ENCODE results near the gene BNC2.

The BNC2 gene

DNA sequence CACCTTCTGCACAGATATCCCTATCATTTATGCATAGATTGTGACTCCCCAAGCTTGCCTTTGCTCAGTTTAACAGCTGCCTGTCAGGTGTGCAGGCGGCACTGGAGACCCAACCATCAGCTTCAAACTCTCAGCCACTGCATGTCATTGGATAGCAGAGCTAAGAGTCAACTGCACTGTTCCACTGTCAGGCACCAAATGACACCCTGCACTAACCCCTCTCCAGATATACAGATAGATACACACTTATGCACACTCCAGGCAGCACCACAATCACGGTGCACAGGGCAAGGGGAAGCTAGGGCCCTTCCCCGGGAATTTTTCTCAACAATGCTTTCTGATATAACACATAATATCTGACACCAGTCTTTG lies 142.3 kb downstream of the BNC2 start:
- Histone ChIP-seq H3K4me3 (peak overlapping the region; percentile 89), H3K27ac (peak overlapping the region; percentile 84; the same call in 1 of the 2 replicates), H3K9ac (ENCODE audit: insufficient read length) (peak overlapping the region; percentile 88)

DNA sequence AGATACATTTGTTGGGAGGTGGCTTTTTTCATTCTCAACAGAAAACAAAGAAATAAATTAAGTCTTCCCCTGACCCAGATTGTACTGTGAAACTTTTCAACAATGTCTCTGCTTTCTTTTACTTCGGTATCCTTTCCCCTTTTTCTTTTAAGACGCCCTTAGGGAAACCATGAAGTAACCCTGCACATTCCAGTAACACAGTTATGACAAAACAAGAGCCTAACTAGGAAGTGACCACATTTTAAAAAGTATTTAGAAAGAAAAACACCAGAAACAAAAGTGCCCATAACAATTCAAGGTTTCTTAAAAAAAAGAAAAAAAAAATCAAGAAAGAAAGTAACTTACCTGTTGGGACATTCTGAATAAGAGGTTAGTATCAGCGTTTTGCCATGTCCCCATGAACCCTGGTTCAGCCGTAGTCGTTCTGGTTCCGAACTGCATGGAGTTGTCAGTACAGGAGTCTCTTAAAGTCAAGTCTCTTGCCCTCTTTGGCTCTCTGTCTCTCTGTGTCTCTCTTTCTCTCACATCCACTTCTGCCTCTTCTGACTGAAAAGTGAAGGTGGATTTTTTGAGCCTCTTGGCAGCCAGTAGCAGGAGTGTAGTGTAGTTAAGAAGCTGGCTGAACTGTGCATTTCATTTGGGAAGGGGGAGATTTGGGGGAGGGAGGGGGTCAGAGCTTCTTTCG lies 142.9 kb downstream of the BNC2 start:
- peak overlapping the region; percentile 84 for H3K27ac ChIP-seq
- no peaks in the 10 kb centered on the region for H3K36me3 ChIP-seq (ENCODE audit: insufficient read depth, low read length)
- DNase-seq (ENCODE audit: low read depth, low spot score), result no peak
- peak overlapping the region; percentile 89 for H3K4me3 ChIP-seq
- no peaks in the 10 kb centered on the region for H3K9me3 ChIP-seq (ENCODE audit: low read depth, low read length)
- TF ChIP-seq EZH2 (IDR thresholded peaks at IDR 0.05) (no peak), FOXP2 (optimal IDR thresholded peaks at IDR 0.05; ENCODE audit: control extremely low read depth, extremely low read length, insufficient read depth) (no peak)
- peak overlapping the region; percentile 88 for H3K9ac ChIP-seq (ENCODE audit: insufficient read length)

More for the DNA sequence above, 142.3 kb downstream of the BNC2 start:
- no peaks in the 10 kb centered on the region for H3K9me3 ChIP-seq (ENCODE audit: low read depth, low read length)
- DNase-seq (ENCODE audit: low read depth, low spot score), result no peak
- TF ChIP-seq EZH2 (IDR thresholded peaks at IDR 0.05) (no peak), FOXP2 (optimal IDR thresholded peaks at IDR 0.05; ENCODE audit: control extremely low read depth, extremely low read length, insufficient read depth) (no peak), POLR2AphosphoS5 (IDR thresholded peaks at IDR 0.05; ENCODE audit: borderline replicate concordance, low read depth, low read length) (no peak)
- no peaks in the 10 kb centered on the region for H3K36me3 ChIP-seq (ENCODE audit: insufficient read depth, low read length)

DNA sequence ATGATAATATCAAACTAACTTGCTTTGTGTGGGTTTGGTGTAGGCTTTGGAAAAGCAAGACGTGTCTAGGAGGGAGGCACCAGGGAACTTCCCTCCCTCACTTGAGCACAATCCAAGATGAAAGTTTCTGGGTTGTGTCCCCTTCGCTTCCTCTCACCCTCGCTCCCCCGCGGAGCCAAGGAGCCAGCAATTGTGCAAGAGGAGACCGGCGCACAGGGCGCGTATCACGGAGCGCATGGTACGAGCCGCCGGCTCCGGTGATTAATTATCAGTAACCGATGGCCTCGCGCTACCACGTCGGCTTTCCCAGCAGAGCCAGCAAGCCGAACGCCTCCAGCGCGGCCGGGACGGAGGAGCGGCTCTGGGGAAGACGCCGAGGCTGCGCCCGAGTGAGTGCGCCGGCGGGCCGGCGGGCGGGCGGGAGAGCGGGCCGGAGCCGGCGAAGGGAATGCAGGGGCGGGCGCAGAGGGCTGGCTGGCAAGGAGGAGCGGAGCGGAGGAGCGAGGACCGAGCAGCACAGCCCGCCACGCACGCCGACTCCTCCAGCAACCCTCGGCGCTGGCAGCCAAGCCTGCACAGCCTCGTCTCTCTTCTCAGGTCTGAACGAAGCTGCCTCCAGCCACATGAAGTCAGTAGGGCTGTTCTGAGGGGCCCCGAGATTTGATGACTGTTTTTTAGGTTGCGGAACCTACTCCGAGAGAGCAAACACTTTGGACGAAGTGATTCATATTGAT lies 143.6 kb downstream of the BNC2 start:
- peak; percentile 79 for DNase-seq (ENCODE audit: low read depth, low spot score)
- TF ChIP-seq POLR2AphosphoS5 (IDR thresholded peaks at IDR 0.05; ENCODE audit: borderline replicate concordance, low read depth, low read length) (peak; percentile 76), FOXP2 (optimal IDR thresholded peaks at IDR 0.05; ENCODE audit: control extremely low read depth, extremely low read length, insufficient read depth) (no peak), EZH2 (IDR thresholded peaks at IDR 0.05) (no peak)
- peak overlapping the region; percentile 89 for H3K4me3 ChIP-seq
- H3K9me3 ChIP-seq (ENCODE audit: low read depth, low read length), result no peaks in the 10 kb centered on the region
- no peaks in the 10 kb centered on the region for H3K36me3 ChIP-seq (ENCODE audit: insufficient read depth, low read length)
- peak overlapping the region; percentile 88 for H3K9ac ChIP-seq (ENCODE audit: insufficient read length)
- H3K27ac ChIP-seq, result peak overlapping the region; percentile 84

DNA sequence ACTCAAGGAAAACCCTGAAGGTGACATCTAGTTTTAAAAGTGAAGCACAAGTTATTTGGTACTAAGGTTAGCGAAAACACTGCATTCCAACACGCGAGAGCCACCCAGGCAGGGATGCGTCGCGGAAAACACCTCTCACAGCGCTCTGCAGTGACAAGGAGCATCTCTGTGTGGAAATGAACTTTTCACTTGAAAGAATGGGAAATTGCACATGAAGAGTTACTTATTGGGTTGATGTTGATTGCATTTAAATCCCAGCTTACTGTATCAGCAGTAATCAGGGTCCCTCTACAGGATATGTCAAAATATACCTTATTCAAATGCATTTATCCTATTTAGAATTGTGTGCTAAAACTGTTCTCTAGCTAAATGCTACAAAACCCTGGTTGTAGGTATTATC lies 144.4 kb downstream of the BNC2 start:
- peak; percentile 79 for DNase-seq (ENCODE audit: low read depth, low spot score)

DNA sequence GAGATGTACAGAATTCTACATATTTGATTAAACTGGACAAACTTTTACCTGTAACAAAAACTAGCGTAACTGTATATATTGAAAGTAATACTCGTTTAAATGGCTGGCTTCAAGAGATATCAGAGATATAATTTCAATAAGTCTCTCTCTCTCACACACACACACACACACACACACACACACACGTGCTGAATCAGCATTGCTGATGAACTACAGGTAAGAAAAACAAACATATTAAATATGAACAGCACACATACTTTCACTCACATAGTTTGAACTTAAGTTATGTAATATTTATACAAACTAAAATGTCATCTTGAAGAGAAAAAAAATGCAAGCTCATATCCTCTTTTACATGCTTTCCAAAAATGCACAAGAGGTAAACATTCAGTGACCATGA lies 145.4 kb downstream of the BNC2 start:
- no peak overlapping the region for H3K27ac ChIP-seq
- TF ChIP-seq POLR2AphosphoS5 (IDR thresholded peaks at IDR 0.05; ENCODE audit: borderline replicate concordance, low read depth, low read length) (no peak), EZH2 (IDR thresholded peaks at IDR 0.05) (no peak), FOXP2 (optimal IDR thresholded peaks at IDR 0.05; ENCODE audit: control extremely low read depth, extremely low read length, insufficient read depth) (no peak)
- H3K9ac ChIP-seq (ENCODE audit: insufficient read length), result no peak overlapping the region
- no peaks in the 10 kb centered on the region for H3K9me3 ChIP-seq (ENCODE audit: low read depth, low read length)
- H3K4me3 ChIP-seq, result peak overlapping the region; percentile 89
- H3K36me3 ChIP-seq (ENCODE audit: insufficient read depth, low read length), result no peaks in the 10 kb centered on the region
- DNase-seq (ENCODE audit: low read depth, low spot score), result no peak

More for the DNA sequence above, 144.4 kb downstream of the BNC2 start:
- H3K9me3 ChIP-seq (ENCODE audit: low read depth, low read length), result no peaks in the 10 kb centered on the region
- H3K36me3 ChIP-seq (ENCODE audit: insufficient read depth, low read length), result no peaks in the 10 kb centered on the region
- peak overlapping the region; percentile 88 for H3K9ac ChIP-seq (ENCODE audit: insufficient read length)
- H3K4me3 ChIP-seq, result peak overlapping the region; percentile 89
- TF ChIP-seq EZH2 (IDR thresholded peaks at IDR 0.05) (no peak), POLR2AphosphoS5 (IDR thresholded peaks at IDR 0.05; ENCODE audit: borderline replicate concordance, low read depth, low read length) (no peak), FOXP2 (optimal IDR thresholded peaks at IDR 0.05; ENCODE audit: control extremely low read depth, extremely low read length, insufficient read depth) (no peak)
- peak overlapping the region; percentile 84 for H3K27ac ChIP-seq

DNA sequence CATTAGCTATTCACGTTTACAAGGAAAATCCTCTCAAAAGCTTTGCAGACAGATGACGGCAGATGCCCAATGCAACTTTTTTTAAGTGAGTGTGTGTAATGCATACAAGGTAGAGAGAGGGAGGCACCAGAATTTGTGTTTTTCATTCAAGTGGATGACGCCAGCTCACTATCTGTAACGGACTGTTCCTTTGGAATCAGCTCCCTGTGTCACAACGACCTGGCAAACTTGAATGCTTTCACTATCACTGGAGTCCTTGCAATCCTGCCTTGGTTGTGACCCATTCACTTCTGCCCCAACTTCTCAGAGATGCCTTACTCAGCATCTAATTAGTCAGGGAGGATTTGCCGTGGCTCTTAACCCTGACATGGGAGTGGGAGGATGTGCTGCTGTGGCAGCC lies 148.5 kb downstream of the BNC2 start:
- DNase-seq (ENCODE audit: low read depth, low spot score), result no peak
- Histone ChIP-seq H3K4me3 (peak overlapping the region; percentile 35), H3K9ac (ENCODE audit: insufficient read length) (no peak overlapping the region), H3K27ac (no peak overlapping the region), H3K36me3 (ENCODE audit: insufficient read depth, low read length) (no peaks in the 10 kb centered on the region), H3K9me3 (ENCODE audit: low read depth, low read length) (no peaks in the 10 kb centered on the region)
- TF ChIP-seq POLR2AphosphoS5 (IDR thresholded peaks at IDR 0.05; ENCODE audit: borderline replicate concordance, low read depth, low read length), result no peak
- TF ChIP-seq FOXP2 (optimal IDR thresholded peaks at IDR 0.05; ENCODE audit: control extremely low read depth, extremely low read length, insufficient read depth), result no peak
- no peak for TF ChIP-seq EZH2 (IDR thresholded peaks at IDR 0.05)

DNA sequence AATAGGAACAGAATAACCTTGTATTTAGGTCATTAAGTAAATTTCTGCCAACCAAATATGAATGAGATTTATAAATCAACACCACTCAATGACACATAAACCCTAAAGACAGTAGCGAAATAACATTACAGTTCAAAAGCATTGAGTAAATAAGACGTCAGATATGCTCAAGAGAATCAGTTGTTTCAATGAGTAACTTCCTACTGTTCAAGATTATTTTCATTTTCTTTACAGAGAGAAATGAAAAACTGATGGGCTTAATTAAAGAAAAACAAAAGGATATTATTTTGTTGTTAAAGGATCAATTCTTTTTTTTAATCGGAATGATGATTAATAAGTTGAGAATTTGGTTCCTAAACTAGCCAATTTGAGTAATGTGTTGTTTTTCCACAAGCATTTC lies 150.1 kb downstream of the BNC2 start:
- Histone ChIP-seq H3K4me3 (no peak overlapping the region), H3K27ac (no peak overlapping the region), H3K36me3 (ENCODE audit: insufficient read depth, low read length) (no peaks in the 10 kb centered on the region), H3K9ac (ENCODE audit: insufficient read length) (no peak overlapping the region), H3K9me3 (ENCODE audit: low read depth, low read length) (no peaks in the 10 kb centered on the region)
- no peak for TF ChIP-seq EZH2 (IDR thresholded peaks at IDR 0.05)
- TF ChIP-seq FOXP2 (optimal IDR thresholded peaks at IDR 0.05; ENCODE audit: control extremely low read depth, extremely low read length, insufficient read depth), result no peak
- no peak for DNase-seq (ENCODE audit: low read depth, low spot score)

DNA sequence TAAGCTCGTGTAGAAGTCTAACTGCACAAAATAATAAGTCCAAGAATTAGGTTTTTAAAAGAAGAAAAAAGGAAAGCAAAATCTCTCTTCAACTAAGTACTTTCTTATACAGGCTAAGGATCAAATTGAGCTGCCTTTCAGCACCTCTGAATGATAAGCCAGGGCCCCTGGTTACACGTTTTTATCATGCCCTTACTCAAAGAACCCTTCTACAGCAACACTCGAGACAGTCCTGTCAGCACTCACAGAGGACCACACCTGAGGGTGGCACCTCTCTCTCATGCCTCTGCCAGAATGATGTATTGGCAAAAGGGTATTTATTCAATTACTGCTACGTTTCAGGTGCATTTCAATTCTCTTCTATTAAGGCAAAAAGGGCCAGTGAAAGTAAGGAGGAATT lies 150.5 kb downstream of the BNC2 start:
- no peak for TF ChIP-seq POLR2AphosphoS5 (IDR thresholded peaks at IDR 0.05; ENCODE audit: borderline replicate concordance, low read depth, low read length)
- TF ChIP-seq FOXP2 (optimal IDR thresholded peaks at IDR 0.05; ENCODE audit: control extremely low read depth, extremely low read length, insufficient read depth), result no peak
- TF ChIP-seq EZH2 (IDR thresholded peaks at IDR 0.05), result no peak
- Histone ChIP-seq H3K4me3 (no peak overlapping the region), H3K36me3 (ENCODE audit: insufficient read depth, low read length) (no peaks in the 10 kb centered on the region), H3K27ac (no peak overlapping the region), H3K9me3 (ENCODE audit: low read depth, low read length) (no peaks in the 10 kb centered on the region), H3K9ac (ENCODE audit: insufficient read length) (no peak overlapping the region)
- DNase-seq (ENCODE audit: low read depth, low spot score), result no peak
